ENCODE data around the gene ATXN2. TPM values are rescaled to one million over a fixed set of nuclear protein-coding genes. Genes with fewer than 3 reads are reported as not detected.

Gene ATXN2
- total RNA-seq, 2 donors from 2014 or later, result 81.0 to 109 TPM

DNA sequence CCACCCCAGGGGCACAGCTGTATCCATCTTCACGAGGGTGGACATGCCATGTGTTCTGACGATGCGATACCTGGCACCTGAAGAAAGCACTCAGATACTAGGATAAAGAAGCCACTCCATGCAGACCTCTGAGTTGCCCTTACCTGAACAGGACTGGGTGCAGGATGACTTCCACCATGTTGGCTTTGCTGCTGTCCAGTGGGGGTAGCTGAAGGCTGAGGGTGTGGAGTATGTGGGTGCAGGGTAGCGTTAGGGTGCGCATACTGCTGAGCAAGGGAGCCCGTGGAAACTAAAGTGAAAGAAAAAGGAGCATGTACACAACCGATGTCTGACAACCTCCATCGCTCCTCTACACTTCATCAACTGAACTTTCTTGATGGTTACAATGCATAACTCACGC is 142.0 kb downstream of the ATXN2 start:
- ATAC-seq (ENCODE audit: insufficient number of reproducible peaks, low FRiP score, low read depth) (no peak), DNase-seq (ENCODE audit: low spot score) (no peak)

DNA sequence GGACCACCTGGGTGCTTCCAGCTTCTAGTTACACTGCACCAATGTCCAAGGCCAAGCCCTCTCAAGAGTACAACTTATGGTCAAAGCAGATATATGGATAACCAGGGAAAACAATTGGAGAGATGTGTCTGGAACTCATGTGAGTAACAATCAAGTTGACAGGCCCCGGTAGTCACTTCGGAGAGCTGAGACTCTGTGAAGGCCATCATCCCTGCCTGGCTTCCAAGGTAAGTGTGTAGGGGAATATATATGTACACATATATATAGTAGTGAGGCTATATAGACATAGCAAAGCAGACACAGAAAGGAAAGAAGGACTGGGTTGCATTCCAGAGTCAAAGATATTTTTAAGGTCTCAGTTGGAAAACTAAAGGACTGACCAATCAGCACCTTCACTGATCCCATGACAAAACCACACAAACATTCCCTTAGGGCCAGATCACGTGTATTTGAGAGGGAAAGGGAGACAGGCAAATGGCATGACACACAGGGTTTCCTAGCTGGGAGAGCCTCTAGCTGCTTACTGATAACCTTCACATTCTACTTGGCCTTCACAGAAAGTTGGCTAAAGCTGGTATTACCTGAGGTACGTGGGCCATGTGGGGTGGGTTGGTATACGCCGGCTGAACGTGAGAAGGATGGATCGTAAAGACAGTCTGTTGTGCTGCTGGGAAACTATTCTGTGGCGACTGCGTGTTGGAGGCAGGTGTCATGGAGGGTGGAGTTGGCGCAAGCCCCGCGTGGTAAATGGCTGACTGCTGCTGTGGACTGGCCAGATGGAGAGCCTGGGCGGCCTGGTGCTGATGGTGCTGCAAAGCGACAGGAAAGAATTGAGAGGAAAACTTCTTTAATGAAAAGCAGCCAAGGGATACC is 143.4 kb downstream of the ATXN2 start:
- Histone ChIP-seq H3K27ac (peak overlapping the region in 1 of 2 donors; percentile 18), H3K36me3 (peaks cover 55% of the 10 kb centered on the region), H3K27me3 (replicated peaks; ENCODE audit: insufficient read depth) (no peaks in the 10 kb centered on the region), H3K4me1 (ENCODE audit: control insufficient read depth in 1 of 2, low read depth in 2 of 2) (peaks cover 0 to 5% of the 10 kb centered on the region in 2 donors), H3K9me3 (no peaks in the 10 kb centered on the region), H3K4me3 (no peak overlapping the region)
- TF ChIP-seq, protein P1, sequence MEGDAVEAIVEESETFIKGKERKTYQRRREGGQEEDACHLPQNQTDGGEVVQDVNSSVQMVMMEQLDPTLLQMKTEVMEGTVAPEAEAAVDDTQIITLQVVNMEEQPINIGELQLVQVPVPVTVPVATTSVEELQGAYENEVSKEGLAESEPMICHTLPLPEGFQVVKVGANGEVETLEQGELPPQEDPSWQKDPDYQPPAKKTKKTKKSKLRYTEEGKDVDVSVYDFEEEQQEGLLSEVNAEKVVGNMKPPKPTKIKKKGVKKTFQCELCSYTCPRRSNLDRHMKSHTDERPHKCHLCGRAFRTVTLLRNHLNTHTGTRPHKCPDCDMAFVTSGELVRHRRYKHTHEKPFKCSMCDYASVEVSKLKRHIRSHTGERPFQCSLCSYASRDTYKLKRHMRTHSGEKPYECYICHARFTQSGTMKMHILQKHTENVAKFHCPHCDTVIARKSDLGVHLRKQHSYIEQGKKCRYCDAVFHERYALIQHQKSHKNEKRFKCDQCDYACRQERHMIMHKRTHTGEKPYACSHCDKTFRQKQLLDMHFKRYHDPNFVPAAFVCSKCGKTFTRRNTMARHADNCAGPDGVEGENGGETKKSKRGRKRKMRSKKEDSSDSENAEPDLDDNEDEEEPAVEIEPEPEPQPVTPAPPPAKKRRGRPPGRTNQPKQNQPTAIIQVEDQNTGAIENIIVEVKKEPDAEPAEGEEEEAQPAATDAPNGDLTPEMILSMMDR (IDR thresholded peaks at IDR 0.05), result no peak
- ATAC-seq (ENCODE audit: insufficient number of reproducible peaks, low FRiP score, low read depth) (no peak), DNase-seq (ENCODE audit: low spot score) (no peak)

More for the DNA sequence above, 142.0 kb downstream of the ATXN2 start:
- Histone ChIP-seq H3K27me3 (replicated peaks; ENCODE audit: insufficient read depth) (no peaks in the 10 kb centered on the region), H3K4me3 (no peak overlapping the region), H3K4me1 (ENCODE audit: control insufficient read depth in 1 of 2, low read depth in 2 of 2) (peaks cover 0 to 5% of the 10 kb centered on the region in 2 donors), H3K36me3 (peaks cover 49% of the 10 kb centered on the region), H3K27ac (no peak overlapping the region), H3K9me3 (no peaks in the 10 kb centered on the region)
- TF ChIP-seq, protein P1 (IDR thresholded peaks at IDR 0.05), result no peak

DNA sequence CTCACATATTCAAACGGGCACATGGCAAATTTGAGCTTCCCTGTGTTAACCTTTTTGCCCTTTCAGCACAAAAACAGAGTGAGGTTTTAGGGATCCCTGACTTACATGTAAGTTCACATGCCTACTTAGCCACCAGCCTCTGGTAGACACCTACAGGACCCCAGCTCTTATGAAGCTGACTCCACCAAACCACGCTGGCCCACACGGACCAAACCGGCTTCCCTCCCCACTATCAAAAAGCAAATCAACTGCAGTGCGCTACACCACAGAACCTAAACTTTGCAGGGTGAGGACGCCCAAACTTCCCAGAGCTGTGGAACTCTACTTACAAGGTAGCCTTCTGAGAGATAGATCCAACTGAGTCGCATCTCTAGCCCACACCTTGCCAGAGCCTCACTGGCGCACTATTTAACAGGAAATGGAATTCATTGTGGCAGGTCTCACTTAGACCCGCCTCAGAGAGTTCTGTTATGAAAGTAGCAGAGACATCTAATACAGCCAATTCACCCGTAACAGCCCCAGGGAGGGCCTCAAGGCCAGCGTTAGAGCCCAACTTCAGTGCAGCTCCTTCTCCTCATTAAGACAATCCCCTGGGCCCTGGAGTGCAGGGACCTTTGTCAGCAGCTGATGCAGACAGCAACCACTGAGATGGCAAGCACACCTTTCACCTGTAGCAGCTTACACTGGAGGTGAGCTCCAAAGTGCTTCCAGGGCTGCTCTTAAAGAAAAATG is 144.2 kb downstream of the ATXN2 start:
- Histone ChIP-seq H3K27me3 (replicated peaks; ENCODE audit: insufficient read depth) (no peaks in the 10 kb centered on the region), H3K4me3 (no peak overlapping the region), H3K9me3 (no peaks in the 10 kb centered on the region), H3K36me3 (peaks cover 59% of the 10 kb centered on the region), H3K27ac (peak overlapping the region in 1 of 2 donors; percentile 18), H3K4me1 (ENCODE audit: control insufficient read depth in 1 of 2, low read depth in 2 of 2) (peaks cover 0 to 5% of the 10 kb centered on the region in 2 donors)
- ATAC-seq (ENCODE audit: insufficient number of reproducible peaks, low FRiP score, low read depth) (no peak), DNase-seq (ENCODE audit: low spot score) (no peak)
- TF ChIP-seq, protein P1 (IDR thresholded peaks at IDR 0.05), result no peak

DNA sequence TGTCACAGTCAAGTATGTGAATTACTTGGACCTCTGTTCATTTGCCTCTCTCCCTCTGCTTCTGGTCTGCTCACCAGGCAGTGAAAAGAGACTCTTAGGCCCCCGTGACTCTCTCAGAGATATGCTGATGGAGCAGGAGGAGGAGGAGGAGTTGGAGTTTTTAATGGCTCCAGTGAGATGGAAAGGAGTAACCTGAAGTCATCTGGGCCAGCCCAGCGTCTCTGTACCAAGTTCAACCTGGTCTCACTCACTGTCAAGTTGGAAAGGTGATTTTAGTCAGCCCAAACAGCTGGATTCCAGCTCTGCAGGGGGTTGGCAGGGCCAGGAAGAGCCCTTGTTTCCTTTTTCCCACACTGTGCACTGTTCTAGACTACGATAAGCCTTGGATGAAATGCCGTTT is 144.8 kb downstream of the ATXN2 start:
- Histone ChIP-seq H3K27ac (no peak overlapping the region), H3K27me3 (replicated peaks; ENCODE audit: insufficient read depth) (no peaks in the 10 kb centered on the region), H3K9me3 (no peaks in the 10 kb centered on the region), H3K4me1 (ENCODE audit: control insufficient read depth in 1 of 2, low read depth in 2 of 2) (peaks cover 0 to 5% of the 10 kb centered on the region in 2 donors), H3K36me3 (peaks cover 57% of the 10 kb centered on the region), H3K4me3 (no peak overlapping the region)
- no peak for ATAC-seq (ENCODE audit: insufficient number of reproducible peaks, low FRiP score, low read depth)
- TF ChIP-seq, protein P1 (IDR thresholded peaks at IDR 0.05), result no peak
- DNase-seq (ENCODE audit: low spot score), result no peak

Data from thoracic aorta (tissue), 2 donors.